NB4 (cell line): ENCODE measurements around the gene ATG16L1.

Experiments
- CTCF ChIP-seq: IDR thresholded peaks from one replicate; pipeline ENCODE4 v1.5.1; 2012; ENCODE audit warnings: low read depth, low read length
- MAX ChIP-seq: IDR thresholded peaks from 2 replicates; pipeline ENCODE4 v1.6.1; 2011; ENCODE audit warnings: low read depth, low read length
- MYC ChIP-seq: IDR thresholded peaks from 2 replicates; pipeline ENCODE4 v1.6.1; 2011; ENCODE audit warnings: low read depth, low read length
- POLR2A ChIP-seq: IDR thresholded peaks from 2 replicates; pipeline ENCODE4 v1.6.1; 2011; ENCODE audit warnings: mild to moderate bottlenecking; ENCODE audit not compliant: insufficient read length; ENCODE audit errors: extremely low read depth

GRCh38 chr2:233281553-233281952, 30.1 kb downstream of the ATG16L1 start:
- no peak for TF ChIP-seq CTCF
- TF ChIP-seq POLR2A: no peak
- no peak for TF ChIP-seq MYC
- TF ChIP-seq MAX: no peak
